GM23248 (cell line): Measurements from ENCODE around the gene PRIMA1. TPM values are rescaled to one million over a fixed set of nuclear protein-coding genes. Genes with fewer than 3 reads are reported as not detected.

Source experiments
- DNase-seq: peaks from one replicate; pipeline ENCODE4 v3.0.0-alpha.2; 2015
- H2AFZ ChIP-seq: fragments of 200-600 bp; sonication (generic); 2 replicates; pipeline ENCODE4 v1.6.1; 2016; ENCODE audit warnings: antibody characterized with exemption
- H3F3A ChIP-seq: fragments of 200-600 bp; sonication (generic); 2 replicates; pipeline ENCODE4 v1.6.1; 2016; ENCODE audit warnings: mild to moderate bottlenecking, antibody characterized with exemption, mixed run types; ENCODE audit not compliant: insufficient read depth
- H3K27ac ChIP-seq: fragments of 200-600 bp; sonication (generic); 2 replicates; pipeline ENCODE4 v1.5.1; 2016; ENCODE audit warnings: mild to moderate bottlenecking
- H3K27me3 ChIP-seq: fragments of 200-600 bp; sonication (generic); replicated peaks from 2 replicates; pipeline ENCODE4 v1.6.1; 2016; ENCODE audit warnings: mild to moderate bottlenecking; ENCODE audit not compliant: insufficient read depth
- H3K36me3 ChIP-seq: fragments of 200-600 bp; sonication (generic); 2 replicates; pipeline ENCODE4 v1.6.1; 2016; ENCODE audit warnings: low read depth, mild to moderate bottlenecking
- H3K4me1 ChIP-seq: fragments of 200-600 bp; sonication (generic); 2 replicates; pipeline ENCODE4 v1.6.1; 2016; ENCODE audit warnings: mild to moderate bottlenecking; ENCODE audit not compliant: insufficient read depth
- H3K4me2 ChIP-seq: fragments of 200-600 bp; sonication (generic); one replicate; pipeline ENCODE4 v1.6.1; 2016; ENCODE audit warnings: mild to moderate bottlenecking; ENCODE audit not compliant: unreplicated experiment
- H3K4me3 ChIP-seq: fragments of 200-600 bp; sonication (generic); 2 replicates; pipeline ENCODE4 v1.5.1; 2016; ENCODE audit warnings: mild to moderate bottlenecking
- H3K79me2 ChIP-seq: fragments of 200-600 bp; sonication (generic); 2 replicates; pipeline ENCODE4 v1.6.1; 2016; ENCODE audit warnings: mild to moderate bottlenecking; ENCODE audit not compliant: insufficient read depth
- H3K9ac ChIP-seq: fragments of 200-600 bp; sonication (generic); 2 replicates; pipeline ENCODE4 v1.6.1; 2016; ENCODE audit warnings: mild to moderate bottlenecking
- H3K9me2 ChIP-seq: fragments of 200-600 bp; sonication (generic); 2 replicates; pipeline ENCODE4 v1.6.1; 2016; ENCODE audit warnings: mixed run types, mild to moderate bottlenecking, moderate library complexity; ENCODE audit not compliant: insufficient read depth
- H3K9me3 ChIP-seq: fragments of 200-600 bp; sonication (generic); one replicate; pipeline ENCODE4 v1.6.1; 2017; ENCODE audit warnings: low read depth
- H4K20me1 ChIP-seq: fragments of 200-600 bp; sonication (generic); 2 replicates; pipeline ENCODE4 v1.6.0; 2016; ENCODE audit not compliant: insufficient read depth
- EZH2 ChIP-seq: fragments of 200-600 bp; sonication (generic); IDR thresholded peaks from 2 replicates; pipeline ENCODE4 v1.6.1; 2018; ENCODE audit warnings: antibody characterized with exemption, mild to moderate bottlenecking; ENCODE audit not compliant: insufficient read depth, poor library complexity, severe bottlenecking
- EZH2phosphoT487 ChIP-seq: fragments of 200-600 bp; sonication (generic); IDR thresholded peaks from 2 replicates; pipeline ENCODE4 v1.6.1; 2018; ENCODE audit warnings: antibody characterized with exemption, moderate library complexity, mild to moderate bottlenecking, low read depth; ENCODE audit not compliant: insufficient read depth
- WGBS, 2 experiments: methylation state at CpG; one replicate each; pipeline ENCODE4 v1.1.6; 2015 to 2017; ENCODE audit warnings: low lambda C conversion rate in 2 of 2, low coverage in 1 of 2; ENCODE audit errors: missing lambda C conversion rate in 2 of 2; 5-methylcytosine and 5-hydroxymethylcytosine counted together
- in situ Hi-C: fragments of 300-500 bp; cut with MboI; formaldehyde crosslinking; loops from 2 replicates; pipeline ENCODE4 v1.15.0; 2020
- polyA plus RNA-seq: library from polyadenylated mRNA; unstranded; fragments of >200 nt; fragmentation: Nextera tagmentation; extraction: Ambion mirVana; gene quantifications from 2 replicates; pipeline ENCODE4 v1.2.1, GENCODE V29; 2016
- total RNA-seq: library from RNA; depleted of rRNA; stranded (reverse); fragments of >200 nt; shearing (Covaris generic); gene quantifications from 2 replicates; pipeline ENCODE4 v1.2.3, GENCODE V29; 2014

The PRIMA1 gene
- total and polyA plus RNA-seq, 2 experiments from 2014 or later, result 0.43 TPM; not detected in 1

- no peak overlapping the region for H3K9ac ChIP-seq
- no peaks in the 10 kb centered on the region for H3F3A ChIP-seq
- H3K9me2 ChIP-seq, result no peaks in the 10 kb centered on the region
- WGBS, 2 experiments, result 41 to 42% methylated on average over 18 of the region's 18 CpGs
- H3K79me2 ChIP-seq, result no peaks in the 10 kb centered on the region
- H2AFZ ChIP-seq, result no peak overlapping the region
- no peaks in the 10 kb centered on the region for H3K4me1 ChIP-seq
- no peaks in the 10 kb centered on the region for H3K9me3 ChIP-seq
- no peaks in the 10 kb centered on the region for H3K27me3 ChIP-seq
- H3K36me3 ChIP-seq, result no peaks in the 10 kb centered on the region
- H4K20me1 ChIP-seq, result no peaks in the 10 kb centered on the region
- no peak overlapping the region for H3K4me3 ChIP-seq
- no peak overlapping the region for H3K4me2 ChIP-seq
- no peak for TF ChIP-seq EZH2phosphoT487
- no peak for TF ChIP-seq EZH2
- peak; percentile 25 for DNase-seq
- no peak overlapping the region for H3K27ac ChIP-seq
- in situ Hi-C loops, result no loop called here
These were observed 75.2 kb downstream of the PRIMA1 start for GRCh38 chr14:93712838-93713724.

GRCh38 chr14:93712079-93712837 is 76.0 kb downstream of the PRIMA1 start:
- no peak for TF ChIP-seq EZH2phosphoT487
- TF ChIP-seq EZH2, result no peak

GRCh38 chr14:93709249-93709648 is 79.0 kb downstream of the PRIMA1 start:
- no peak overlapping the region for H2AFZ ChIP-seq
- in situ Hi-C loops, result no loop called here
- H3K27ac ChIP-seq, result no peak overlapping the region
- H3K9ac ChIP-seq, result no peak overlapping the region
- H3K4me3 ChIP-seq, result no peak overlapping the region
- peak; percentile 4 for DNase-seq
- no peaks in the 10 kb centered on the region for H3K4me1 ChIP-seq
- no peaks in the 10 kb centered on the region for H3K36me3 ChIP-seq
- H3K9me2 ChIP-seq, result no peaks in the 10 kb centered on the region
- no peak overlapping the region for H3K4me2 ChIP-seq
- H3K27me3 ChIP-seq, result no peaks in the 10 kb centered on the region
- no peak for TF ChIP-seq EZH2
- TF ChIP-seq EZH2phosphoT487, result no peak
- 67 to 73% methylated on average over 4 of the region's 4 CpGs for WGBS, 2 experiments
- no peaks in the 10 kb centered on the region for H3F3A ChIP-seq
- no peaks in the 10 kb centered on the region for H3K79me2 ChIP-seq
- no peaks in the 10 kb centered on the region for H4K20me1 ChIP-seq
- no peaks in the 10 kb centered on the region for H3K9me3 ChIP-seq

More at GRCh38 chr14:93712079-93712837, 76.0 kb downstream of the PRIMA1 start:
- H3K4me3 ChIP-seq, result no peak overlapping the region
- H3K4me1 ChIP-seq, result no peaks in the 10 kb centered on the region
- no peaks in the 10 kb centered on the region for H3K79me2 ChIP-seq
- no peaks in the 10 kb centered on the region for H3K9me3 ChIP-seq
- no peaks in the 10 kb centered on the region for H4K20me1 ChIP-seq
- H3F3A ChIP-seq, result no peaks in the 10 kb centered on the region
- in situ Hi-C loops, result no loop called here
- no peak overlapping the region for H3K27ac ChIP-seq
- H3K27me3 ChIP-seq, result no peaks in the 10 kb centered on the region
- H3K9me2 ChIP-seq, result no peaks in the 10 kb centered on the region
- H3K9ac ChIP-seq, result no peak overlapping the region
- no peak overlapping the region for H3K4me2 ChIP-seq
- H2AFZ ChIP-seq, result no peak overlapping the region
- 56 to 61% methylated on average over 9 of the region's 9 CpGs for WGBS, 2 experiments
- no peaks in the 10 kb centered on the region for H3K36me3 ChIP-seq
- DNase-seq, result no peak

- Histone ChIP-seq H3K4me3 (no peak overlapping the region), H3F3A (no peaks in the 10 kb centered on the region), H3K36me3 (no peaks in the 10 kb centered on the region), H3K9me2 (no peaks in the 10 kb centered on the region), H3K27me3 (no peaks in the 10 kb centered on the region), H3K9me3 (no peaks in the 10 kb centered on the region), H4K20me1 (no peaks in the 10 kb centered on the region), H3K9ac (no peak overlapping the region), H3K79me2 (no peaks in the 10 kb centered on the region), H3K4me1 (no peaks in the 10 kb centered on the region), H3K27ac (no peak overlapping the region), H3K4me2 (no peak overlapping the region), H2AFZ (no peak overlapping the region)
- in situ Hi-C loops, result no loop called here
- no peak for TF ChIP-seq EZH2phosphoT487
- TF ChIP-seq EZH2, result no peak
- DNase-seq, result no peak
- WGBS, 2 experiments, result 56 to 59% methylated on average over 5 of the region's 5 CpGs
These were observed 79.5 kb downstream of the PRIMA1 start for GRCh38 chr14:93708800-93709199.
